ENCODE results near the gene TDRD10. TPM values are rescaled to one million over a fixed set of nuclear protein-coding genes. Genes with fewer than 3 reads are reported as not detected.
A peak's percentile ranks its signal among the peaks of the same experiment; 100 is the strongest.

Gene TDRD10
- total RNA-seq, 2 donors from 2014 or later = 0.52 to 2.6 TPM

DNA sequence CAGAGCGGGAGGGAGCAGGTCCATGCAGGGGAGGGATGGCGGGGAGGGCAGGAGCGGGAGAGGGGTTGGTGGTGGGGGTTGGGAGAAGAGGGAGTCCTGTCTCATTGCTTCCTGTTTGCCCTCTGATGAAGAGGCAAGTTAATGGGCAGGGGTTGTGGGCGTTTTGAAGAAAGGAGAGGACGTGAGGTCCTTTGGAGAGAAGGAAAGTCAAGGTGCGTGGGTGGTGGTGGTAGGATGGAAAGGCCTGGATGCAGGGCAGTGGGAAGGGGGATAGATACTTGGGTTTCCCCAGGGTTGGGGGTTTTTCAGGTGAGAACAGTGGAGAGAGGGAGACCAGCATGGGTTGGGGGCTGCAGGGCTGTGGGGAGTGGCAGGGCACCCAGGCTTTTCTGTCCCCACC lies 39.2 kb downstream of the TDRD10 start:
- Histone ChIP-seq H3K36me3 (replicated peaks in 1 of 2; ENCODE audit: insufficient read depth in 1 of 2, low read depth in 2 of 2) (no peaks in the 10 kb centered on the region), H3K27ac (no peak overlapping the region), H3K27me3 (no peaks in the 10 kb centered on the region), H3K4me3 (no peak overlapping the region), H3K9me3 (no peaks in the 10 kb centered on the region), H3K4me1 (no peaks in the 10 kb centered on the region)
- TF ChIP-seq CTCF (IDR thresholded peaks at IDR 0.05) (no peak), POLR2A (IDR thresholded peaks at IDR 0.05) (no peak)
- intact Hi-C loops (cut with DNase I) = loop anchor here (10.0 kb wide), 1 partner anchor 66 kb away; no protein-coding TSS in a partner anchor
- ATAC-seq (no peak), DNase-seq (no peak)
- 59 to 82% methylated on average over 6 of the region's 6 CpGs for WGBS, 2 donors

- Histone ChIP-seq H3K9me3 (no peaks in the 10 kb centered on the region), H3K36me3 (replicated peaks in 1 of 2; ENCODE audit: insufficient read depth in 1 of 2, low read depth in 2 of 2) (peaks cover 8 to 15% of the 10 kb centered on the region in 2 donors), H3K27me3 (no peaks in the 10 kb centered on the region), H3K4me3 (no peak overlapping the region), H3K27ac (peak overlapping the region in 3 of 4 donors; percentile 59 to 84 (median 69)), H3K4me1 (peaks cover 38% of the 10 kb centered on the region)
- intact Hi-C loops (cut with DNase I) = loop anchor here (10.0 kb wide), 1 partner anchor 72 kb away; no protein-coding TSS in a partner anchor
- peak; percentile 68 for ATAC-seq
- DNase-seq = peak; percentile 57 to 61 (median 60)
- WGBS, 2 donors = 61 to 68% methylated on average over 13 of the region's 13 CpGs
- TF ChIP-seq CTCF (IDR thresholded peaks at IDR 0.05) = peak in 6 of 7 experiments; percentile 43 to 80 (median 64)
- TF ChIP-seq POLR2A (IDR thresholded peaks at IDR 0.05) = no peak
Observed at GRCh38 chr1:154546264-154547063, 44.4 kb downstream of the TDRD10 start.

DNA sequence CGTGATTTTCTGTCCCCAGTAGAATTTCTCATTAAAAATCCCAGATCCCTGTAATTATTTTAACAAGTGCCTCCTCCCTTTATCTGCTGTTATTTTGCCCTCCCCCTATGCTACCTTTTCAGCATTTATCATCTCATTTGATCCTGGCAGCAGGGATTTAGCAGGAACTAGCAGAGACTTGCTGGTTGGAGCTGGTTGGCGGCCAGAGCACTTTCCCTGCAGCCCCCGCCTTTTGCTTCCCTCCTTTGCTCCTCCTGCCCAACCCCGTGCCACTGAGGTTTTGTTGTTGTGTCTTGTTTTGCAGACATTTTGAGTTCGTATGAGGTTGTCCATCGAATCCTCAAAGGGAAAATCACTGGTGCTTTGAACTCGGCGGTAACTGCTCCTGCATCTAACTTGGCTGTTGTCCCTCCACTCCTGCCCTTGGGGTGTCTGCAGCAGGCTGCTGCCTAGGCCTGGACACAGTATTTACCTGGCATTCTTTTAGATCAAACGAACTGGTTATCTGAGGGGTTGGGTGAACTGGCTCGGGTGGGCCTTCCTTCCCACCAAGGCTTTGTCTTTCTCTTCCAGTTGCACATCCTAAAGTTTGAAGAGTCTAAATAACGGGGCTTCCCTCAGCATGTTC lies 45.2 kb downstream of the TDRD10 start:
- intact Hi-C loops (cut with DNase I) = loop anchor here (10.0 kb wide), 1 partner anchor 72 kb away; no protein-coding TSS in a partner anchor

GRCh38 chr1:154548028-154548427 lies 46.0 kb downstream of the TDRD10 start:
- DNase-seq = peak; percentile 67 to 86 (median 82)

More for the DNA sequence above, 45.2 kb downstream of the TDRD10 start:
- TF ChIP-seq POLR2A (IDR thresholded peaks at IDR 0.05) (no peak), CTCF (IDR thresholded peaks at IDR 0.05) (no peak)
- Histone ChIP-seq H3K27me3 (no peaks in the 10 kb centered on the region), H3K4me1 (peaks cover 38% of the 10 kb centered on the region), H3K9me3 (no peaks in the 10 kb centered on the region), H3K4me3 (no peak overlapping the region), H3K36me3 (replicated peaks in 1 of 2; ENCODE audit: insufficient read depth in 1 of 2, low read depth in 2 of 2) (peaks cover 8 to 22% of the 10 kb centered on the region in 2 donors), H3K27ac (peak overlapping the region; percentile 1 to 84 (median 64))
- peak in 3 of 4 donors; percentile 23 to 38 (median 26) for DNase-seq
- peak; percentile 26 for ATAC-seq
- 29 to 44% methylated on average over 11 of the region's 11 CpGs for WGBS, 2 donors

More at GRCh38 chr1:154548028-154548427, 46.0 kb downstream of the TDRD10 start:
- peak; percentile 85 for ATAC-seq
- Histone ChIP-seq H3K4me3 (no peak overlapping the region), H3K27me3 (no peaks in the 10 kb centered on the region), H3K36me3 (replicated peaks in 1 of 2; ENCODE audit: insufficient read depth in 1 of 2, low read depth in 2 of 2) (peaks cover 8 to 29% of the 10 kb centered on the region in 2 donors), H3K4me1 (peaks cover 38% of the 10 kb centered on the region), H3K9me3 (no peaks in the 10 kb centered on the region), H3K27ac (peak overlapping the region in 3 of 4 donors; percentile 59 to 84 (median 69))
- 0 to 6% methylated on average over 1 of the region's 1 CpG for WGBS, 2 donors
- intact Hi-C loops (cut with DNase I) = loop anchor here (10.0 kb wide), 1 partner anchor 73 kb away; no protein-coding TSS in a partner anchor
- TF ChIP-seq POLR2A (IDR thresholded peaks at IDR 0.05) (no peak), CTCF (IDR thresholded peaks at IDR 0.05) (no peak)

Data from body of pancreas (tissue), 4 donors.